Measurements from ENCODE around the gene CGNL1. TPM values are rescaled to one million over a fixed set of nuclear protein-coding genes. Genes with fewer than 3 reads are reported as not detected.

Gene CGNL1
- total and polyA plus RNA-seq, 10 of the 15 experiments (the other 5 are each of a cell fraction or from before 2014, with no cell fraction given): under 0.01 to 0.27 (median 0.04) TPM; not detected in 3

GRCh38 chr15:57537488-57538264 is 161.4 kb downstream of the CGNL1 start (continued):
- TF ChIP-seq IRF3 (IDR thresholded peaks at IDR 0.05) (no peak), ESRRA (IDR thresholded peaks at IDR 0.05; ENCODE audit: low read length) (no peak), STAT3 (IDR thresholded peaks at IDR 0.05; ENCODE audit: low read depth, low read length) (no peak), SKIL (IDR thresholded peaks at IDR 0.05; ENCODE audit: low read depth, poor library complexity, severe bottlenecking) (no peak), MTA2 (IDR thresholded peaks at IDR 0.05; ENCODE audit: low read depth) (no peak)

- peaks cover 7% of the 10 kb centered on the region for H3K9me3 ChIP-seq (replicated peaks; ENCODE audit: control insufficient read depth, insufficient read depth, low read length)
- TF ChIP-seq HCFC1 (IDR thresholded peaks at IDR 0.05; ENCODE audit: low read length): no peak
- no peak for TF ChIP-seq IKZF1 (conservative IDR thresholded peaks at IDR 0.05)
- TF ChIP-seq NFYB (IDR thresholded peaks at IDR 0.05; ENCODE audit: insufficient read depth, low read depth, low read length): no peak
- no peak for TF ChIP-seq PKNOX1 (IDR thresholded peaks at IDR 0.05)
- no peak for TF ChIP-seq DPF2 (IDR thresholded peaks at IDR 0.05)
- no peak for TF ChIP-seq SMAD5 (IDR thresholded peaks at IDR 0.05; ENCODE audit: low read depth)
- no peak for TF ChIP-seq RUNX3 (IDR thresholded peaks at IDR 0.05; ENCODE audit: low read length)
- no peak for TF ChIP-seq PBX3 (IDR thresholded peaks at IDR 0.05; ENCODE audit: insufficient replicate concordance, low read depth, low read length)
- TF ChIP-seq CHD4 (IDR thresholded peaks at IDR 0.05): no peak
- TF ChIP-seq ZNF384 (IDR thresholded peaks at IDR 0.05; ENCODE audit: borderline replicate concordance, low read depth, low read length): no peak
- H3K4me1 ChIP-seq (ENCODE audit: control insufficient read depth, insufficient read depth, low read length): peaks cover 12% of the 10 kb centered on the region
- ChIA-PET SMC1A (ENCODE audit: uncharacterized antibody, unreplicated experiment) (interaction anchor here (1.1 kb wide), 1 partner anchor 10 kb away, joined by 4 read pairs; no protein-coding TSS in a partner anchor), POLR2A (no interaction called here), RAD21 (ENCODE audit: unreplicated experiment) (no interaction called here), CTCF (interaction anchor here (1.3 to 7.0 kb wide), 3 partner anchors 10 to 198 kb away, joined by 3 to 101 read pairs (median 9); no protein-coding TSS in a partner anchor)
- no peak for DNase-seq (ENCODE audit: low read depth, low spot score)
- FAIRE-seq: no peak
- intact Hi-C loops (cut with micrococcal nuclease; ENCODE audit: unreplicated experiment): no loop called here
- H3K79me2 ChIP-seq (ENCODE audit: control insufficient read depth, insufficient read depth, low read length): no peaks in the 10 kb centered on the region
- in situ Hi-C loops (cut with MboI): loop anchor here (10.0 to 25.0 kb wide), 3 partner anchors 526 to 1043 kb away; no protein-coding TSS in a partner anchor
- no peaks in the 10 kb centered on the region; a peak in 2 of 4 replicates for H3K27me3 ChIP-seq (replicated peaks in 1 of 2; ENCODE audit: control insufficient read depth in 2 of 2, insufficient read depth in 2 of 2, low read length in 1 of 2)
- ATAC-seq: no peak
- H3K27ac ChIP-seq (ENCODE audit: control insufficient read depth, insufficient read depth): no peak overlapping the region
- H2AFZ ChIP-seq (ENCODE audit: control insufficient read depth, low read depth, low read length): no peak overlapping the region
- H4K20me1 ChIP-seq (ENCODE audit: control insufficient read depth, insufficient read depth): no peaks in the 10 kb centered on the region
- H3K36me3 ChIP-seq (ENCODE audit: control insufficient read depth in 2 of 2, insufficient read depth in 2 of 2, low read length in 1 of 2): no peaks in the 10 kb centered on the region
- H3K9ac ChIP-seq (ENCODE audit: control insufficient read depth, insufficient read depth, low read length): no peak overlapping the region
- no peak overlapping the region for H3K4me2 ChIP-seq (ENCODE audit: control insufficient read depth, insufficient read depth)
- no TSS peak for BruUV-seq (replicated peaks)
- no peak overlapping the region for H3K4me3 ChIP-seq
Measured at GRCh38 chr15:57538265-57538529, 161.9 kb downstream of the CGNL1 start.

All from GM12878 (cell line).